Measurements from ENCODE around the gene PHAX. TPM values are rescaled to one million over a fixed set of nuclear protein-coding genes. Genes with fewer than 3 reads are reported as not detected.

PHAX gene
- polyA plus RNA-seq, 2 of the 4 experiments (the other 2 are of a cell fraction), result 74.8 to 90.2 TPM

DNA sequence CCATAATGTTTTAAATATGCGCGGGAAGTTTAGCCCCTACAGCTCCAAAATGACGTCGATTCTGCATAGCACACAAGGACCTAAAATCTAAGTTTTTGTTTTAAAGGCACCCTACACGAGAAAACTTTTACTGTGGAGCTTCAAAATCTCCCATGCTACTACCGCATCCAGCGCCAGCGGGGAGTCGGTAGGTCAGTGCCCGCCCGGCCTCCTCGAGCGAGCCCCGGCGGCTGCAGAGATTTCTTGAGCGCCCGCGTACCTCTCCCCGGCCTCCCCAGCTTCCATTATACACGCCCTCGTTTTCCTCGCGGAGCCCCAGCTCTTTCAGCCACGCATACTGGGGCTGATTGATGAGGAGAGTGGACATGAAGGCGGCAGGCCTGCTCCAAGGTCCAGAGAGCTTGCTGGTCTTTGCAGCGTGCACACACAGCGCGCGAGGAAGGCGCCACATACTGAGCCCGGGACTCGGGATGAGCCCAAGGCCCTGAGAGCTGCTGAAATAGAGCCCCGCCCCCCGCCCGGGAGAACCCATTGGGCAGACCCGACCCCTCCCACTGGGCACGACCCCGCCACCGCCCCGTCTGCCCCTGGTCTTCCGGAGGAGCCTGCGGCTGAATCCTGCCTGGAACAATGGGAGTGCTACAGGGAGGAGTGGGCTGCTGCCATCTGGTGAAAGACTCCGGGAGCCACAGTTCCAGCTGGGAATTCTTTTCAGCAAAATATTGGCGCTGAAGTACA, 5.8 kb upstream of the PHAX start, which contains the start of gene ALDH7A1 (continued):
- TF ChIP-seq HOXB13 (CRISPR knock-in tag; IDR thresholded peaks at IDR 0.05; ENCODE audit: low read depth), result no peak
- no peak for TF ChIP-seq RCOR1 (IDR thresholded peaks at IDR 0.05; ENCODE audit: low read depth, low read length)
- TF ChIP-seq, protein P1, sequence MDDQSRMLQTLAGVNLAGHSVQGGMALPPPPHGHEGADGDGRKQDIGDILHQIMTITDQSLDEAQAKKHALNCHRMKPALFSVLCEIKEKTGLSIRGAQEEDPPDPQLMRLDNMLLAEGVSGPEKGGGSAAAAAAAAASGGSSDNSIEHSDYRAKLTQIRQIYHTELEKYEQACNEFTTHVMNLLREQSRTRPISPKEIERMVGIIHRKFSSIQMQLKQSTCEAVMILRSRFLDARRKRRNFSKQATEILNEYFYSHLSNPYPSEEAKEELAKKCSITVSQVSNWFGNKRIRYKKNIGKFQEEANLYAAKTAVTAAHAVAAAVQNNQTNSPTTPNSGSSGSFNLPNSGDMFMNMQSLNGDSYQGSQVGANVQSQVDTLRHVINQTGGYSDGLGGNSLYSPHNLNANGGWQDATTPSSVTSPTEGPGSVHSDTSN (IDR thresholded peaks at IDR 0.05), result no peak
- TF ChIP-seq NPAS2 (CRISPR knock-in tag; IDR thresholded peaks at IDR 0.05; ENCODE audit: borderline replicate concordance), result no peak
- TF ChIP-seq, protein P2, sequence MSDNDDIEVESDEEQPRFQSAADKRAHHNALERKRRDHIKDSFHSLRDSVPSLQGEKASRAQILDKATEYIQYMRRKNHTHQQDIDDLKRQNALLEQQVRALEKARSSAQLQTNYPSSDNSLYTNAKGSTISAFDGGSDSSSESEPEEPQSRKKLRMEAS (IDR thresholded peaks at IDR 0.05), result peak; percentile 93
- TF ChIP-seq RNF2 (IDR thresholded peaks at IDR 0.05; ENCODE audit: borderline replicate concordance, low read depth), result no peak
- TF ChIP-seq SREBF2 (IDR thresholded peaks at IDR 0.05), result no peak
- no peak for TF ChIP-seq TP53 (CRISPR knock-in tag; IDR thresholded peaks at IDR 0.05)
- peak; percentile 81 to 91; a peak in 4 of 5 replicates for TF ChIP-seq JUN (IDR thresholded peaks at IDR 0.05)
- TF ChIP-seq, protein P3, sequence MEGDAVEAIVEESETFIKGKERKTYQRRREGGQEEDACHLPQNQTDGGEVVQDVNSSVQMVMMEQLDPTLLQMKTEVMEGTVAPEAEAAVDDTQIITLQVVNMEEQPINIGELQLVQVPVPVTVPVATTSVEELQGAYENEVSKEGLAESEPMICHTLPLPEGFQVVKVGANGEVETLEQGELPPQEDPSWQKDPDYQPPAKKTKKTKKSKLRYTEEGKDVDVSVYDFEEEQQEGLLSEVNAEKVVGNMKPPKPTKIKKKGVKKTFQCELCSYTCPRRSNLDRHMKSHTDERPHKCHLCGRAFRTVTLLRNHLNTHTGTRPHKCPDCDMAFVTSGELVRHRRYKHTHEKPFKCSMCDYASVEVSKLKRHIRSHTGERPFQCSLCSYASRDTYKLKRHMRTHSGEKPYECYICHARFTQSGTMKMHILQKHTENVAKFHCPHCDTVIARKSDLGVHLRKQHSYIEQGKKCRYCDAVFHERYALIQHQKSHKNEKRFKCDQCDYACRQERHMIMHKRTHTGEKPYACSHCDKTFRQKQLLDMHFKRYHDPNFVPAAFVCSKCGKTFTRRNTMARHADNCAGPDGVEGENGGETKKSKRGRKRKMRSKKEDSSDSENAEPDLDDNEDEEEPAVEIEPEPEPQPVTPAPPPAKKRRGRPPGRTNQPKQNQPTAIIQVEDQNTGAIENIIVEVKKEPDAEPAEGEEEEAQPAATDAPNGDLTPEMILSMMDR (IDR thresholded peaks at IDR 0.05), result peak; percentile 68
- TF ChIP-seq MYC (IDR thresholded peaks at IDR 0.05; ENCODE audit: borderline replicate concordance, low read length), result no peak
- TF ChIP-seq CHD2 (IDR thresholded peaks at IDR 0.05; ENCODE audit: low read length, partially characterized antibody), result no peak
- TF ChIP-seq, protein P4, sequence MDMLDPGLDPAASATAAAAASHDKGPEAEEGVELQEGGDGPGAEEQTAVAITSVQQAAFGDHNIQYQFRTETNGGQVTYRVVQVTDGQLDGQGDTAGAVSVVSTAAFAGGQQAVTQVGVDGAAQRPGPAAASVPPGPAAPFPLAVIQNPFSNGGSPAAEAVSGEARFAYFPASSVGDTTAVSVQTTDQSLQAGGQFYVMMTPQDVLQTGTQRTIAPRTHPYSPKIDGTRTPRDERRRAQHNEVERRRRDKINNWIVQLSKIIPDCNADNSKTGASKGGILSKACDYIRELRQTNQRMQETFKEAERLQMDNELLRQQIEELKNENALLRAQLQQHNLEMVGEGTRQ (IDR thresholded peaks at IDR 0.05), result no peak
- TF ChIP-seq, protein P5, sequence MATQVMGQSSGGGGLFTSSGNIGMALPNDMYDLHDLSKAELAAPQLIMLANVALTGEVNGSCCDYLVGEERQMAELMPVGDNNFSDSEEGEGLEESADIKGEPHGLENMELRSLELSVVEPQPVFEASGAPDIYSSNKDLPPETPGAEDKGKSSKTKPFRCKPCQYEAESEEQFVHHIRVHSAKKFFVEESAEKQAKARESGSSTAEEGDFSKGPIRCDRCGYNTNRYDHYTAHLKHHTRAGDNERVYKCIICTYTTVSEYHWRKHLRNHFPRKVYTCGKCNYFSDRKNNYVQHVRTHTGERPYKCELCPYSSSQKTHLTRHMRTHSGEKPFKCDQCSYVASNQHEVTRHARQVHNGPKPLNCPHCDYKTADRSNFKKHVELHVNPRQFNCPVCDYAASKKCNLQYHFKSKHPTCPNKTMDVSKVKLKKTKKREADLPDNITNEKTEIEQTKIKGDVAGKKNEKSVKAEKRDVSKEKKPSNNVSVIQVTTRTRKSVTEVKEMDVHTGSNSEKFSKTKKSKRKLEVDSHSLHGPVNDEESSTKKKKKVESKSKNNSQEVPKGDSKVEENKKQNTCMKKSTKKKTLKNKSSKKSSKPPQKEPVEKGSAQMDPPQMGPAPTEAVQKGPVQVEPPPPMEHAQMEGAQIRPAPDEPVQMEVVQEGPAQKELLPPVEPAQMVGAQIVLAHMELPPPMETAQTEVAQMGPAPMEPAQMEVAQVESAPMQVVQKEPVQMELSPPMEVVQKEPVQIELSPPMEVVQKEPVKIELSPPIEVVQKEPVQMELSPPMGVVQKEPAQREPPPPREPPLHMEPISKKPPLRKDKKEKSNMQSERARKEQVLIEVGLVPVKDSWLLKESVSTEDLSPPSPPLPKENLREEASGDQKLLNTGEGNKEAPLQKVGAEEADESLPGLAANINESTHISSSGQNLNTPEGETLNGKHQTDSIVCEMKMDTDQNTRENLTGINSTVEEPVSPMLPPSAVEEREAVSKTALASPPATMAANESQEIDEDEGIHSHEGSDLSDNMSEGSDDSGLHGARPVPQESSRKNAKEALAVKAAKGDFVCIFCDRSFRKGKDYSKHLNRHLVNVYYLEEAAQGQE (IDR thresholded peaks at IDR 0.05), result no peak
- TF ChIP-seq ZC3H11A (IDR thresholded peaks at IDR 0.05), result no peak
- no peak for TF ChIP-seq FOSL2 (IDR thresholded peaks at IDR 0.05)
- TF ChIP-seq FOSL2 (CRISPR knock-in tag; IDR thresholded peaks at IDR 0.05), result no peak
- TF ChIP-seq MAFK (IDR thresholded peaks at IDR 0.05; ENCODE audit: partially characterized antibody), result no peak
- TF ChIP-seq, protein P6, sequence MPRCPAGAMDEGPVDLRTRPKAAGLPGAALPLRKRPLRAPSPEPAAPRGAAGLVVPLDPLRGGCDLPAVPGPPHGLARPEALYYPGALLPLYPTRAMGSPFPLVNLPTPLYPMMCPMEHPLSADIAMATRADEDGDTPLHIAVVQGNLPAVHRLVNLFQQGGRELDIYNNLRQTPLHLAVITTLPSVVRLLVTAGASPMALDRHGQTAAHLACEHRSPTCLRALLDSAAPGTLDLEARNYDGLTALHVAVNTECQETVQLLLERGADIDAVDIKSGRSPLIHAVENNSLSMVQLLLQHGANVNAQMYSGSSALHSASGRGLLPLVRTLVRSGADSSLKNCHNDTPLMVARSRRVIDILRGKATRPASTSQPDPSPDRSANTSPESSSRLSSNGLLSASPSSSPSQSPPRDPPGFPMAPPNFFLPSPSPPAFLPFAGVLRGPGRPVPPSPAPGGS (IDR thresholded peaks at IDR 0.05), result peak; percentile 95
- no peak for TF ChIP-seq FOSB (CRISPR knock-in tag; IDR thresholded peaks at IDR 0.05)
- TF ChIP-seq EHMT2 (IDR thresholded peaks at IDR 0.05; ENCODE audit: low read depth), result no peak

Measured in A549 (cell line).